ENCODE data around the gene PDE10A.

PDE10A gene

GRCh38 chr6:165486183-165487137 is 176.6 kb downstream of the PDE10A start:
- H3K9me3 ChIP-seq, result no peaks in the 10 kb centered on the region
- no peak for DNase-seq
- no peak overlapping the region for H3K4me3 ChIP-seq
- H3K36me3 ChIP-seq, result no peaks in the 10 kb centered on the region
- H3K27me3 ChIP-seq, result no peaks in the 10 kb centered on the region
- intact Hi-C loops (cut with DNase I; ENCODE audit: low total_unique reads), result no loop called here
- TF ChIP-seq, protein P1, sequence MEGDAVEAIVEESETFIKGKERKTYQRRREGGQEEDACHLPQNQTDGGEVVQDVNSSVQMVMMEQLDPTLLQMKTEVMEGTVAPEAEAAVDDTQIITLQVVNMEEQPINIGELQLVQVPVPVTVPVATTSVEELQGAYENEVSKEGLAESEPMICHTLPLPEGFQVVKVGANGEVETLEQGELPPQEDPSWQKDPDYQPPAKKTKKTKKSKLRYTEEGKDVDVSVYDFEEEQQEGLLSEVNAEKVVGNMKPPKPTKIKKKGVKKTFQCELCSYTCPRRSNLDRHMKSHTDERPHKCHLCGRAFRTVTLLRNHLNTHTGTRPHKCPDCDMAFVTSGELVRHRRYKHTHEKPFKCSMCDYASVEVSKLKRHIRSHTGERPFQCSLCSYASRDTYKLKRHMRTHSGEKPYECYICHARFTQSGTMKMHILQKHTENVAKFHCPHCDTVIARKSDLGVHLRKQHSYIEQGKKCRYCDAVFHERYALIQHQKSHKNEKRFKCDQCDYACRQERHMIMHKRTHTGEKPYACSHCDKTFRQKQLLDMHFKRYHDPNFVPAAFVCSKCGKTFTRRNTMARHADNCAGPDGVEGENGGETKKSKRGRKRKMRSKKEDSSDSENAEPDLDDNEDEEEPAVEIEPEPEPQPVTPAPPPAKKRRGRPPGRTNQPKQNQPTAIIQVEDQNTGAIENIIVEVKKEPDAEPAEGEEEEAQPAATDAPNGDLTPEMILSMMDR (IDR thresholded peaks at IDR 0.05), result no peak
- no peaks in the 10 kb centered on the region for H3K4me1 ChIP-seq
- H3K27ac ChIP-seq, result no peak overlapping the region

DNA sequence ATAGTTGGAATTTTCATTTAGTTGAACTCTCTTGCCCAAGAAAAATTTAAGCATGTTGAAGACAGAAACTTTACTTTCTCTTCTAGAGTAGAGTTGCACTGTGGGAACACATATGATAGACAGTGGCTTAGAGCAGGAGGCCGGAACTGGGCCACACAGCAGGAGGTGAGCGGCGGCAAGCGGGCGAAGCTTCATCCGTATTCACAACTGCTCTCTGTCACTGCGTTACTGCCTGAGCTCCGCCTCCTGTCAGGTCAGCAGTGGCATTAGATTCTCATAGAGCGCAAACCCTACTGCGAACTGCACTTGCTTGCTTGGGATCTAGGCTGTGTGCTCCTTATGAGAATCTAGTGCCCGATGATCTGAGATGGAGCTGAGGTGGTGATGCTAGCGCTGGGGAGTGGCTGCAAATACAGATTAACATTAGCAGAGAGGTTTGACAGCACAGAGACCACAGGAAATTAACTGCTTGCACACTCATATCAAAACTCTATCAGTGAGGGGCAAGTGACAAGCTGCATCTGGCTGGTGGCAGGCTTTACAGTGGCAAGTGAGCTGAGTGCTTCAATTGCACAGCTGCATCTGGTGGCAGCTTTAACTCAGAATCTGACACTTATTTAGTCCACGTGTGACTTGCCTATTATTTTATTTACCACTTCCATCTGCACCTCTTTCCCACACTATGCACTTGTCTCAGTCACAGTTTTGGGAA is 178.7 kb downstream of the PDE10A start:
- TF ChIP-seq, protein P1 (IDR thresholded peaks at IDR 0.05), result no peak
- Histone ChIP-seq H3K4me1 (no peaks in the 10 kb centered on the region), H3K27me3 (no peaks in the 10 kb centered on the region), H3K4me3 (no peak overlapping the region), H3K9me3 (no peaks in the 10 kb centered on the region), H3K36me3 (no peaks in the 10 kb centered on the region), H3K27ac (no peak overlapping the region)
- DNase-seq, result no peak
- intact Hi-C loops (cut with DNase I; ENCODE audit: low total_unique reads), result no loop called here

DNA sequence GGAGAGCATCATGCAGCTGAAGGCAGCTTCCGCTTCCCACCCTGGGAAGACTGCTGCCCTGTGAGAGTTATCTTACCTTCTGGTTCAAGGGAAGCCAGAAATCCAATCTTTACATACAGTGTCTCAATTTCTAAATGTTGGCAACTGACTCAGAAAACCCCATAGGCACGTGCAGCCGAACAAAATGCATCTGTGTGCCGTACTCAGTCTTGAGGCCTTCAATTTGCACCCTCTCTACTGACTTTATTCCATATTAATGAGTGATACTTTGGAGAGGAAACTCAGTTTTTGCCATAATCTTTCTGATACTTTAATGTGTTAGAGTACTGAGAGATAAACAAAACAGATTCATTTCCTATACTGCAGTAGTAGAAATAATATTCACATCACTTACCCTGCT is 181.1 kb downstream of the PDE10A start:
- Histone ChIP-seq H3K27ac (no peak overlapping the region), H3K9me3 (no peaks in the 10 kb centered on the region), H3K4me3 (no peak overlapping the region), H3K27me3 (no peaks in the 10 kb centered on the region), H3K4me1 (no peaks in the 10 kb centered on the region), H3K36me3 (no peaks in the 10 kb centered on the region)
- intact Hi-C loops (cut with DNase I; ENCODE audit: low total_unique reads), result no loop called here
- no peak for DNase-seq
- TF ChIP-seq, protein P1 (IDR thresholded peaks at IDR 0.05), result no peak

GRCh38 chr6:165480916-165481315 is 182.1 kb downstream of the PDE10A start:
- H3K4me1 ChIP-seq, result no peaks in the 10 kb centered on the region
- TF ChIP-seq, protein P1 (IDR thresholded peaks at IDR 0.05), result no peak
- no peak for DNase-seq
- H3K36me3 ChIP-seq, result no peaks in the 10 kb centered on the region
- H3K4me3 ChIP-seq, result no peak overlapping the region
- intact Hi-C loops (cut with DNase I; ENCODE audit: low total_unique reads), result no loop called here
- H3K9me3 ChIP-seq, result no peaks in the 10 kb centered on the region
- H3K27ac ChIP-seq, result no peak overlapping the region
- H3K27me3 ChIP-seq, result no peaks in the 10 kb centered on the region

DNA sequence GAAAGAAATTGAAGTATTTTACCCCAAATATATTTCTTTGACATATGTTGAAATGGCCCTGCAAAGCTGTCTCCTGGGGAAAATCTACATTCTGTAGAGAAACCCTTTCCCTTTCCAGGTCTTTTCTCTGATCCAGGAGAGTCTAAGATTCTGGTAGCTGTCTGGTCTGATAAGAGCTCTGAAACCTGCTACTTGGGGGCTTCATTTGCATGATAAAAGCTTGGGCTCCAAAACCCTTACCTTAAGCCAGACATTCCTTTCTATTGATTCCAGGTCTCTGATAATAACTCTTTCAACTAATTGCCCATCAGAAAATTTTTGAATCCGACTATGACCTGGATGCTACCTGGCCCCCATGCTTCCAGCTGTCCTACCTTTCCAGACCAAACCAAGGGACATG is 184.5 kb downstream of the PDE10A start:
- no peaks in the 10 kb centered on the region for H3K9me3 ChIP-seq
- no peak overlapping the region for H3K4me3 ChIP-seq
- no peak for DNase-seq
- H3K27ac ChIP-seq, result no peak overlapping the region
- TF ChIP-seq, protein P1 (IDR thresholded peaks at IDR 0.05), result no peak
- no peaks in the 10 kb centered on the region for H3K36me3 ChIP-seq
- H3K27me3 ChIP-seq, result no peaks in the 10 kb centered on the region
- intact Hi-C loops (cut with DNase I; ENCODE audit: low total_unique reads), result no loop called here
- H3K4me1 ChIP-seq, result no peaks in the 10 kb centered on the region

Data from tibial artery (tissue), 4 donors.